B cell (primary cell): ENCODE data around the gene PEPD. TPM values are rescaled to one million over a fixed set of nuclear protein-coding genes. Genes with fewer than 3 reads are reported as not detected.

Source experiments
- ATAC-seq: fragments of 200-7000 bp; cut with Tn5 transposase; one replicate; pipeline ENCODE4 v1.10.0; 2021; ENCODE audit warnings: low read depth, mild to moderate bottlenecking, moderate number of reproducible peaks, moderate library complexity
- CTCF ChIA-PET: fragments of 350-600 bp; sonication (Branson Sonifier 250); formaldehyde crosslinking; loops from one replicate; lab custom pipeline; 2021; ENCODE audit warnings: antibody characterized with exemption, inconsistent platforms; lab: Charles Lee
- POLR2A ChIA-PET: fragments of 350-600 bp; sonication (Branson Sonifier 250); formaldehyde crosslinking; loops from one replicate; lab custom pipeline; 2021; ENCODE audit warnings: antibody characterized with exemption; lab: Charles Lee
- DNase-seq: peaks from one replicate; pipeline ENCODE4 v3.0.0; 2013
- H2AFZ ChIP-seq: 2 replicates; pipeline ENCODE4 v1.6.1; 2012; ENCODE audit warnings: mild to moderate bottlenecking, low read depth, low read length; ENCODE audit not compliant: insufficient read depth, poor library complexity, severe bottlenecking
- H3K27ac ChIP-seq, 2 donors: 1 replicate in 1 of 2; 2 replicates in 1 of 2; pipeline ENCODE4 v1.5.1; 2012 to 2013; ENCODE audit warnings: low read length in 2 of 2, mild to moderate bottlenecking in 2 of 2, moderate library complexity in 1 of 2
- H3K27me3 ChIP-seq, 4 experiments: fragments of 200-600 bp in 1 of 4; sonication (generic) in 1 of 4; replicated peaks in 1 of 4; 1 replicate in 2 of 4; 2 replicates in 2 of 4; pipeline versions ENCODE4 v1.6.1 to v1.7.0; 2013 to 2016; ENCODE audit warnings: low read length in 3 of 4, mild to moderate bottlenecking in 2 of 4, mixed read lengths in 1 of 4, moderate library complexity in 1 of 4; ENCODE audit not compliant: insufficient read depth in 4 of 4, control insufficient read depth in 3 of 4; ENCODE audit errors: control extremely low read depth in 1 of 4
- H3K36me3 ChIP-seq, 2 experiments: replicated peaks in 1 of 2; 1 replicate in 1 of 2; 2 replicates in 1 of 2; pipeline versions ENCODE4 v1.6.1 to v1.7.1; 2013; ENCODE audit warnings: low read length in 1 of 2; ENCODE audit not compliant: insufficient read depth in 2 of 2, control insufficient read depth in 1 of 2; ENCODE audit errors: control extremely low read depth in 1 of 2, extremely low read depth in 1 of 2
- H3K4me1 ChIP-seq, 2 donors: fragments of 200-600 bp in 1 of 2; sonication (generic) in 1 of 2; 1 replicate in 1 of 2; 2 replicates in 1 of 2; pipeline versions ENCODE4 v1.5.1 to v1.6.1; 2013 to 2017; ENCODE audit warnings: low read length in 2 of 2; ENCODE audit not compliant: control insufficient read depth in 2 of 2, insufficient read depth in 2 of 2
- H3K4me2 ChIP-seq: replicated peaks from 2 replicates; pipeline ENCODE3; 2012; ENCODE audit warnings: mild to moderate bottlenecking, low read depth, low read length; ENCODE audit not compliant: poor library complexity, severe bottlenecking
- H3K4me3 ChIP-seq, 5 experiments: fragments of 200-600 bp in 1 of 5; sonication (generic) in 1 of 5; 1 replicate in 3 of 5; 2 replicates in 2 of 5; pipeline versions ENCODE4 v1.5.1 to v1.7.0; 2011 to 2016; ENCODE audit warnings: low read length in 4 of 5, mild to moderate bottlenecking in 4 of 5, low read depth in 2 of 5, control low read depth in 1 of 5, moderate library complexity in 1 of 5; ENCODE audit not compliant: insufficient read depth in 1 of 5; ENCODE audit errors: control extremely low read depth in 1 of 5, extremely low read depth in 1 of 5
- H3K79me2 ChIP-seq: fragments of 200-600 bp; sonication (generic); one replicate; pipeline ENCODE4 v1.6.0; 2016; ENCODE audit warnings: low read length; ENCODE audit not compliant: control insufficient read depth, insufficient read depth
- H3K9ac ChIP-seq: fragments of 200-600 bp; sonication (generic); 2 replicates; pipeline ENCODE4 v1.6.1; 2017; ENCODE audit warnings: mild to moderate bottlenecking, low read length, moderate library complexity
- H3K9me3 ChIP-seq, 3 donors: one replicate each; pipeline versions ENCODE4 v1.6.1 to v1.7.1; 2013; ENCODE audit warnings: low read length in 2 of 3; ENCODE audit not compliant: control insufficient read depth in 2 of 3, insufficient read depth in 1 of 3; ENCODE audit errors: control extremely low read depth in 1 of 3
- H4K20me1 ChIP-seq: 2 replicates; pipeline ENCODE4 v1.6.0; 2012; ENCODE audit warnings: mild to moderate bottlenecking, low read length; ENCODE audit not compliant: insufficient read depth, control insufficient read depth, poor library complexity, severe bottlenecking
- H3K27ac Mint-ChIP-seq: one replicate; pipeline ENCODE4 v1.8.0; 2021; ENCODE audit warnings: mixed read lengths
- H3K27me3 Mint-ChIP-seq: one replicate; pipeline ENCODE4 v1.8.0; 2021; ENCODE audit warnings: mixed read lengths
- H3K4me1 Mint-ChIP-seq: one replicate; pipeline ENCODE4 v1.8.0; 2021; ENCODE audit warnings: mixed read lengths
- H3K4me3 Mint-ChIP-seq: one replicate; pipeline ENCODE4 v1.8.0; 2021; ENCODE audit warnings: mixed read lengths
- H3K9me3 Mint-ChIP-seq: one replicate; pipeline ENCODE4 v1.8.0; 2022; ENCODE audit warnings: mixed read lengths; ENCODE audit not compliant: insufficient read depth
- CTCF ChIP-seq: fragments of 200-600 bp; IDR thresholded peaks from one replicate; pipeline ENCODE4 v1.8.0; 2022; ENCODE audit warnings: antibody characterized with exemption, mild to moderate bottlenecking
- EZH2 ChIP-seq: IDR thresholded peaks from 2 replicates; pipeline ENCODE4 v1.6.1; 2012; ENCODE audit warnings: borderline replicate concordance, low read depth, mild to moderate bottlenecking, moderate library complexity, low read length; ENCODE audit not compliant: insufficient read depth, poor library complexity, severe bottlenecking
- WGBS: methylation state at CpG from one replicate; pipeline ENCODE4 v1.1.5; 2013; ENCODE audit warnings: missing lambda C conversion rate; ENCODE audit not compliant: insufficient coverage; 5-methylcytosine and 5-hydroxymethylcytosine counted together
- intact Hi-C: fragments of 100-400 bp; cut with micrococcal nuclease; formaldehyde crosslinking; loops from one replicate; pipeline ENCODE4 v1.10.0; 2022
- polyA plus RNA-seq: library from polyadenylated mRNA; depleted of rRNA; stranded (reverse); fragments of >200 nt; gene quantifications from 2 replicates; pipeline ENCODE4 v1.2.3, GENCODE V29; 2012
- total RNA-seq, 2 donors: library from RNA; stranded (reverse); fragments of 120-200 nt in 1 of 2; gene quantifications; 1 replicate in 1 of 2; 2 replicates in 1 of 2; pipeline versions ENCODE4 v1.2.3 to v1.2.4, GENCODE V29; 2013 to 2022

PEPD gene
- total and polyA plus RNA-seq, 2 donors (not counting 1 experiment from before 2014, with no cell fraction given): 36.4 to 42.7 TPM

DNA sequence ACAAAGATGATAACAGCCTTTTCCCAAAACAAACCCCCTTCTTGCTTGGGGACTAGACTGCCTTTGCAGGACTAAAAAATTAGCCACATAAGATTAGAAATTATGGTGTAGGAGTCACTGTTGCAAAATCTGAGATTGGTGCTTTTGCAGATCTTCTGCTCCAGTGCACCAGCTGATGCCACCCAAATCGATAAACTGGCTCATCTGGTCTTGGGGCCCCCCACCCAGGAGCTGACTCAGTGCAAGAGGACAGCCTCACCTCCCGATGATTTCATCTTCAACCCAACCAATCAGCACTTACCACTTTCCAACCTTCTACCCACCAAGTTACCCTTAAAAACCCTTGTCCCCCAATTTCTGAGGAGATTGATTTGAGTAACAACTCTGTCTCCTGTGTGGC is 47.1 kb upstream of the PEPD start:
- Mint-ChIP-seq H3K4me1 (no peaks in the 10 kb centered on the region), H3K27me3 (peaks cover 23% of the 10 kb centered on the region), H3K9me3 (peaks cover 4% of the 10 kb centered on the region), H3K27ac (no peak overlapping the region), H3K4me3 (no peak overlapping the region)
- intact Hi-C loops: no loop called here
- no peaks in the 10 kb centered on the region for H3K79me2 ChIP-seq
- H2AFZ ChIP-seq: no peak overlapping the region
- no peak overlapping the region for H3K4me3 ChIP-seq
- 86% methylated on average over 1 of the region's 2 CpGs for WGBS
- no peak overlapping the region for H3K4me2 ChIP-seq
- ATAC-seq: no peak
- H4K20me1 ChIP-seq: no peaks in the 10 kb centered on the region
- H3K27me3 ChIP-seq: no peaks in the 10 kb centered on the region
- no peak for DNase-seq
- H3K27ac ChIP-seq: no peak overlapping the region
- ChIA-PET CTCF (no interaction called here), POLR2A (no interaction called here)
- H3K36me3 ChIP-seq: no peaks in the 10 kb centered on the region
- H3K9ac ChIP-seq: no peak overlapping the region
- H3K9me3 ChIP-seq: peaks cover 0 to under 1% (median 0%) of the 10 kb centered on the region in 3 donors
- no peaks in the 10 kb centered on the region for H3K4me1 ChIP-seq
- TF ChIP-seq EZH2 (no peak), CTCF (no peak)

GRCh38 chr19:33564836-33565338 is 43.3 kb upstream of the PEPD start:
- Histone ChIP-seq H3K36me3 (no peaks in the 10 kb centered on the region), H3K4me3 (no peak overlapping the region), H3K79me2 (no peaks in the 10 kb centered on the region), H3K4me1 (no peaks in the 10 kb centered on the region), H3K27me3 (no peaks in the 10 kb centered on the region), H3K9me3 (no peaks in the 10 kb centered on the region), H4K20me1 (no peaks in the 10 kb centered on the region), H3K4me2 (no peak overlapping the region), H3K27ac (no peak overlapping the region), H2AFZ (no peak overlapping the region), H3K9ac (no peak overlapping the region)
- POLR2A ChIA-PET: no interaction called here
- TF ChIP-seq EZH2: no peak
- TF ChIP-seq CTCF: no peak
- no peak overlapping the region for H3K27ac Mint-ChIP-seq
- intact Hi-C loops: no loop called here
- ATAC-seq (no peak), DNase-seq (no peak)
- H3K4me1 Mint-ChIP-seq: no peaks in the 10 kb centered on the region
- H3K4me3 Mint-ChIP-seq: no peak overlapping the region
- WGBS: 76% methylated on average over 5 of the region's 6 CpGs
- peaks cover 16% of the 10 kb centered on the region for H3K27me3 Mint-ChIP-seq
- CTCF ChIA-PET: no interaction called here
- no peaks in the 10 kb centered on the region for H3K9me3 Mint-ChIP-seq
